WTC11 (cell line): ENCODE data around the gene ALK. TPM values are rescaled to one million over a fixed set of nuclear protein-coding genes. Genes with fewer than 3 reads are reported as not detected.

Experiments used
- ATAC-seq: fragments of 200-7000 bp; cut with Tn5 transposase; 2 replicates; pipeline ENCODE4 v1.10.0; 2021; ENCODE audit warnings: mild to moderate bottlenecking, moderate library complexity
- CTCF ChIA-PET: fragments of 300-600 bp; sonication (Branson Sonifier 250); formaldehyde crosslinking; loops from one replicate; lab custom pipeline; 2021; ENCODE audit warnings: antibody characterized with exemption; lab: Charles Lee
- POLR2A ChIA-PET: fragments of 350-600 bp; sonication (Branson Sonifier 250); formaldehyde crosslinking; loops from one replicate; lab custom pipeline; 2021; ENCODE audit warnings: antibody characterized with exemption; lab: Charles Lee
- DNase-seq: peaks from one replicate; pipeline ENCODE4 v3.0.0; 2021; ENCODE audit warnings: low spot score
- H3K27ac Mint-ChIP-seq: 2 replicates; pipeline ENCODE4 v1.8.0; 2021; ENCODE audit warnings: mixed read lengths
- H3K27me3 Mint-ChIP-seq: 2 replicates; pipeline ENCODE4 v1.8.0; 2021; ENCODE audit warnings: low read depth, mild to moderate bottlenecking, moderate library complexity, mixed read lengths
- H3K36me3 Mint-ChIP-seq: 2 replicates; pipeline ENCODE4 v1.8.0; 2021; ENCODE audit warnings: mixed read lengths
- H3K4me1 Mint-ChIP-seq: 2 replicates; pipeline ENCODE4 v1.8.0; 2022; ENCODE audit warnings: mixed read lengths
- H3K4me3 Mint-ChIP-seq: 2 replicates; pipeline ENCODE4 v1.8.0; 2021; ENCODE audit warnings: mild to moderate bottlenecking, moderate library complexity, mixed read lengths
- H3K9me3 Mint-ChIP-seq: 2 replicates; pipeline ENCODE4 v1.8.0; 2021; ENCODE audit warnings: mixed read lengths
- CREB1 ChIP-seq: sonication (generic); formaldehyde crosslinking; IDR thresholded peaks from 2 replicates; pipeline ENCODE4 v1.8.0; 2023; ENCODE audit warnings: mild to moderate bottlenecking, missing genetic modification reagents
- CREM ChIP-seq: sonication (generic); formaldehyde crosslinking; IDR thresholded peaks from 2 replicates; pipeline ENCODE4 v1.8.1; 2022; ENCODE audit warnings: mild to moderate bottlenecking, missing genetic modification reagents, moderate library complexity
- GRHL2 ChIP-seq: fragments of 250-450 bp; sonication (Bioruptor Pico); IDR thresholded peaks from 2 replicates; pipeline ENCODE4 v1.8.0; 2022; ENCODE audit warnings: mild to moderate bottlenecking, moderate library complexity; ENCODE audit not compliant: insufficient replicate concordance, severe bottlenecking
- JAZF1 ChIP-seq: fragments of 250-450 bp; sonication (Bioruptor Pico); IDR thresholded peaks from 2 replicates; pipeline ENCODE4 v1.9.0; 2021; ENCODE audit warnings: moderate library complexity, mild to moderate bottlenecking, inconsistent platforms
- MXD4 ChIP-seq: fragments of 250-450 bp; sonication (Bioruptor Pico); IDR thresholded peaks from 2 replicates; pipeline ENCODE4 v1.8.0; 2021; ENCODE audit warnings: mild to moderate bottlenecking, moderate library complexity, borderline replicate concordance
- ZBTB21 ChIP-seq: sonication (generic); formaldehyde crosslinking; IDR thresholded peaks from 2 replicates; pipeline ENCODE4 v1.8.1; 2023; ENCODE audit warnings: mild to moderate bottlenecking, missing genetic modification reagents, borderline replicate concordance
- ZNF423 ChIP-seq: fragments of 250-450 bp; sonication (Bioruptor Pico); IDR thresholded peaks from 2 replicates; pipeline ENCODE4 v2.1.2; 2022; ENCODE audit warnings: mild to moderate bottlenecking, moderate library complexity
- ZNF671 ChIP-seq: fragments of 250-450 bp; sonication (Bioruptor Pico); IDR thresholded peaks from 2 replicates; pipeline ENCODE4 v1.8.0; 2021; ENCODE audit warnings: mild to moderate bottlenecking
- total RNA-seq: library from RNA; stranded (reverse); gene quantifications from 3 replicates; pipeline ENCODE4 v1.2.3, GENCODE V29; 2021
- TF ChIP-seq, protein P1 (sequence below): fragments of 250-450 bp; sonication (Bioruptor Pico); conservative IDR thresholded peaks from 2 replicates; pipeline ENCODE4 v1.9.0; 2021; ENCODE audit warnings: mild to moderate bottlenecking
- TF ChIP-seq, protein P2 (sequence below): sonication (generic); formaldehyde crosslinking; IDR thresholded peaks from 2 replicates; pipeline ENCODE4 v1.8.0; 2023; ENCODE audit warnings: missing genetic modification reagents, mild to moderate bottlenecking, borderline replicate concordance
- TF ChIP-seq, protein P3 (sequence below): fragments of 250-450 bp; sonication (Bioruptor Pico); IDR thresholded peaks from 2 replicates; pipeline ENCODE4 v1.9.0; 2021; ENCODE audit warnings: mild to moderate bottlenecking
- TF ChIP-seq, protein P4 (sequence below): sonication (generic); formaldehyde crosslinking; IDR thresholded peaks from 2 replicates; pipeline ENCODE4 v1.8.0; 2022; ENCODE audit warnings: mild to moderate bottlenecking, missing genetic modification reagents
- TF ChIP-seq, protein P5 (sequence below): sonication (generic); formaldehyde crosslinking; IDR thresholded peaks from 2 replicates; pipeline ENCODE4 v1.8.0; 2022; ENCODE audit warnings: mild to moderate bottlenecking, missing genetic modification reagents
- TF ChIP-seq, protein P6 (sequence below): sonication (generic); formaldehyde crosslinking; IDR thresholded peaks from 2 replicates; pipeline ENCODE4 v1.8.0; 2023; ENCODE audit warnings: missing genetic modification reagents

Gene ALK
- total RNA-seq, 1 experiment from 2014 or later = not detected

DNA sequence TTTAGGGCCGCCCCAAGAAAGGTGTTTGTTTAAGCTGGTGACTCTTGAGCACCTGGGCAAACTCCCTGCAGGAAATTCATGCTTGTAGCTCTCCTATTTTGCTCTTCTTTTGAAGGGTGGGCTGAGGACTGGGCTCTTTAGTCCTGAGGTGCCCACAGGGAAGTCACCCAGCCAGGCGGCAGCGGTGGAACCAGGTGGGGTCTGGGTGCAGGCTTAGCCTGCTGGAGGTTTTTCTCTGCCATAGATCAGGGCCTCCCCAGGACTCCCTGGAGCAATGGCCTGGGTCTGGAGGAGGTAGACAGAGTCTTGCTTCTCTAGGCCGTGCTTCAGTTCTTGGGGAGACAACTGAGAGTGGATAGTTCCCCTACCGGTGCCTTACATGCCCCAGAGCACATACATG lies 706.3 kb downstream of the ALK start (continued):
- TF ChIP-seq, protein P1, sequence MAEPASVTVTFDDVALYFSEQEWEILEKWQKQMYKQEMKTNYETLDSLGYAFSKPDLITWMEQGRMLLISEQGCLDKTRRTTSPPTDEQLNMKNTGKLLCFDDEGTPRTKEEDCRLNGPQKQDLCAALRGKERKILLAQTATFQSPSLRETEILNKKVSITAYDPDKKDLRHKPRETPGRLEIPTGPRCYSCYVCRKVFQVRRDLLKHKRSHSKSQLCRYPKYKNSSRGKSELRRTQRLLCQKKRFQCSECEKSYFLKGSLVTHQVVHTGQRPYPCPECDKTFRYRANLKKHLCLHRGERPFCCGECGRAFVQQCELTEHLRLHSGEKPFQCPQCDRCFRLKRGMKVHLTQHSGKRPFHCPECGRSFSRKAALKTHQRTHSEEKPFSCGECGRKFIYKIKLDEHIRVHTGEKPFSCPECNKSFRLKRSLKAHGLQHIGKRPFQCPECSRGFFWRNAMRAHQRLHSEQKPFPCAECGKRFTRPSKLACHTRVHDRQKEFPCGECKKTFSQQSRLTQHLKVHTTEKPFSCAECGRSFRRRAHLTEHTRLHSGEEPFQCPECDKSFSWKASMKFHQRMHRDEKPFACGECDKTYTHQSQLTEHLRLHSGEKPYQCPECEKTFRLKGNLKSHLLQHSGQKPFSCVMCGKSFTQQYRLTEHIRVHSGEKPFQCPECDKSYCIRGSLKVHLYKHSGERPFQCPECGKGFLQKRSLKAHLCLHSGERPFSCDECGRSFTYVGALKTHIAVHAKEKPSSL = no peak
- TF ChIP-seq, protein P2, sequence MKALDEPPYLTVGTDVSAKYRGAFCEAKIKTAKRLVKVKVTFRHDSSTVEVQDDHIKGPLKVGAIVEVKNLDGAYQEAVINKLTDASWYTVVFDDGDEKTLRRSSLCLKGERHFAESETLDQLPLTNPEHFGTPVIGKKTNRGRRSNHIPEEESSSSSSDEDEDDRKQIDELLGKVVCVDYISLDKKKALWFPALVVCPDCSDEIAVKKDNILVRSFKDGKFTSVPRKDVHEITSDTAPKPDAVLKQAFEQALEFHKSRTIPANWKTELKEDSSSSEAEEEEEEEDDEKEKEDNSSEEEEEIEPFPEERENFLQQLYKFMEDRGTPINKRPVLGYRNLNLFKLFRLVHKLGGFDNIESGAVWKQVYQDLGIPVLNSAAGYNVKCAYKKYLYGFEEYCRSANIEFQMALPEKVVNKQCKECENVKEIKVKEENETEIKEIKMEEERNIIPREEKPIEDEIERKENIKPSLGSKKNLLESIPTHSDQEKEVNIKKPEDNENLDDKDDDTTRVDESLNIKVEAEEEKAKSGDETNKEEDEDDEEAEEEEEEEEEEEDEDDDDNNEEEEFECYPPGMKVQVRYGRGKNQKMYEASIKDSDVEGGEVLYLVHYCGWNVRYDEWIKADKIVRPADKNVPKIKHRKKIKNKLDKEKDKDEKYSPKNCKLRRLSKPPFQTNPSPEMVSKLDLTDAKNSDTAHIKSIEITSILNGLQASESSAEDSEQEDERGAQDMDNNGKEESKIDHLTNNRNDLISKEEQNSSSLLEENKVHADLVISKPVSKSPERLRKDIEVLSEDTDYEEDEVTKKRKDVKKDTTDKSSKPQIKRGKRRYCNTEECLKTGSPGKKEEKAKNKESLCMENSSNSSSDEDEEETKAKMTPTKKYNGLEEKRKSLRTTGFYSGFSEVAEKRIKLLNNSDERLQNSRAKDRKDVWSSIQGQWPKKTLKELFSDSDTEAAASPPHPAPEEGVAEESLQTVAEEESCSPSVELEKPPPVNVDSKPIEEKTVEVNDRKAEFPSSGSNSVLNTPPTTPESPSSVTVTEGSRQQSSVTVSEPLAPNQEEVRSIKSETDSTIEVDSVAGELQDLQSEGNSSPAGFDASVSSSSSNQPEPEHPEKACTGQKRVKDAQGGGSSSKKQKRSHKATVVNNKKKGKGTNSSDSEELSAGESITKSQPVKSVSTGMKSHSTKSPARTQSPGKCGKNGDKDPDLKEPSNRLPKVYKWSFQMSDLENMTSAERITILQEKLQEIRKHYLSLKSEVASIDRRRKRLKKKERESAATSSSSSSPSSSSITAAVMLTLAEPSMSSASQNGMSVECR (CRISPR knock-in tag) = no peak
- TF ChIP-seq MXD4 (CRISPR knock-in tag) = no peak
- no peak for TF ChIP-seq GRHL2 (CRISPR knock-in tag)

DNA sequence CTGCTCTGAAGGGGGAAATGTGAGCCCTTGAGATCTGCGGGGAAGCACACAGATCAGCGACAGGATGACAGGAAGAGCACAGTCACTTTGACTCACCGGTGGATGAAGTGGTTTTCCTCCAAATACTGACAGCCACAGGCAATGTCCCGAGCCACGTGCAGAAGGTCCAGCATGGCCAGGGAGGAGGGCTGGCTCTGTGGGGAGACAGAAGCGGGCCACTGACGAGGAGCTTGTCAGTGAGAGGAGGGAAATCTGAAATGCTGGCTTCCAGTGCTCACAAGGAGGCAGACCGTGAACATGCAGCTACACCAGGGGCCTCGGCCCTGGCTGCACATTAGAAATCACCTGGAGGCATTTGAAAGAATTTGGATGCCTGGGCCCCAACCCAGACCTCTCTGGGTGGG lies 707.5 kb downstream of the ALK start:
- no peak overlapping the region for H3K27ac Mint-ChIP-seq
- ChIA-PET POLR2A (no interaction called here), CTCF (interaction anchor here (0.7 kb wide), 2 partner anchors 25 to 95 kb away, joined by 3 to 4 read pairs; no protein-coding TSS in a partner anchor)
- TF ChIP-seq ZNF423 (CRISPR knock-in tag) (no peak), CREM (CRISPR knock-in tag) (no peak), ZNF671 (CRISPR knock-in tag) (no peak), JAZF1 (CRISPR knock-in tag) (no peak), CREB1 (CRISPR knock-in tag) (no peak), ZBTB21 (CRISPR knock-in tag) (no peak)
- TF ChIP-seq, protein P3, sequence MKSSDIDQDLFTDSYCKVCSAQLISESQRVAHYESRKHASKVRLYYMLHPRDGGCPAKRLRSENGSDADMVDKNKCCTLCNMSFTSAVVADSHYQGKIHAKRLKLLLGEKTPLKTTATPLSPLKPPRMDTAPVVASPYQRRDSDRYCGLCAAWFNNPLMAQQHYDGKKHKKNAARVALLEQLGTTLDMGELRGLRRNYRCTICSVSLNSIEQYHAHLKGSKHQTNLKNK (CRISPR knock-in tag) = no peak
- TF ChIP-seq, protein P4, sequence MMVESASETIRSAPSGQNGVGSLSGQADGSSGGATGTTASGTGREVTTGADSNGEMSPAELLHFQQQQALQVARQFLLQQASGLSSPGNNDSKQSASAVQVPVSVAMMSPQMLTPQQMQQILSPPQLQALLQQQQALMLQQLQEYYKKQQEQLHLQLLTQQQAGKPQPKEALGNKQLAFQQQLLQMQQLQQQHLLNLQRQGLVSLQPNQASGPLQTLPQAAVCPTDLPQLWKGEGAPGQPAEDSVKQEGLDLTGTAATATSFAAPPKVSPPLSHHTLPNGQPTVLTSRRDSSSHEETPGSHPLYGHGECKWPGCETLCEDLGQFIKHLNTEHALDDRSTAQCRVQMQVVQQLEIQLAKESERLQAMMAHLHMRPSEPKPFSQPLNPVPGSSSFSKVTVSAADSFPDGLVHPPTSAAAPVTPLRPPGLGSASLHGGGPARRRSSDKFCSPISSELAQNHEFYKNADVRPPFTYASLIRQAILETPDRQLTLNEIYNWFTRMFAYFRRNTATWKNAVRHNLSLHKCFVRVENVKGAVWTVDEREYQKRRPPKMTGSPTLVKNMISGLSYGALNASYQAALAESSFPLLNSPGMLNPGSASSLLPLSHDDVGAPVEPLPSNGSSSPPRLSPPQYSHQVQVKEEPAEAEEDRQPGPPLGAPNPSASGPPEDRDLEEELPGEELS (CRISPR knock-in tag) = no peak
- TF ChIP-seq, protein P5, sequence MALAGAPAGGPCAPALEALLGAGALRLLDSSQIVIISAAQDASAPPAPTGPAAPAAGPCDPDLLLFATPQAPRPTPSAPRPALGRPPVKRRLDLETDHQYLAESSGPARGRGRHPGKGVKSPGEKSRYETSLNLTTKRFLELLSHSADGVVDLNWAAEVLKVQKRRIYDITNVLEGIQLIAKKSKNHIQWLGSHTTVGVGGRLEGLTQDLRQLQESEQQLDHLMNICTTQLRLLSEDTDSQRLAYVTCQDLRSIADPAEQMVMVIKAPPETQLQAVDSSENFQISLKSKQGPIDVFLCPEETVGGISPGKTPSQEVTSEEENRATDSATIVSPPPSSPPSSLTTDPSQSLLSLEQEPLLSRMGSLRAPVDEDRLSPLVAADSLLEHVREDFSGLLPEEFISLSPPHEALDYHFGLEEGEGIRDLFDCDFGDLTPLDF (CRISPR knock-in tag) = no peak
- TF ChIP-seq, protein P6, sequence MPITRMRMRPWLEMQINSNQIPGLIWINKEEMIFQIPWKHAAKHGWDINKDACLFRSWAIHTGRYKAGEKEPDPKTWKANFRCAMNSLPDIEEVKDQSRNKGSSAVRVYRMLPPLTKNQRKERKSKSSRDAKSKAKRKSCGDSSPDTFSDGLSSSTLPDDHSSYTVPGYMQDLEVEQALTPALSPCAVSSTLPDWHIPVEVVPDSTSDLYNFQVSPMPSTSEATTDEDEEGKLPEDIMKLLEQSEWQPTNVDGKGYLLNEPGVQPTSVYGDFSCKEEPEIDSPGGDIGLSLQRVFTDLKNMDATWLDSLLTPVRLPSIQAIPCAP (CRISPR knock-in tag) = no peak
- no peak for DNase-seq
- H3K4me3 Mint-ChIP-seq = no peak overlapping the region
- H3K4me1 Mint-ChIP-seq = peaks cover 17% of the 10 kb centered on the region
- H3K36me3 Mint-ChIP-seq = no peaks in the 10 kb centered on the region
- H3K27me3 Mint-ChIP-seq = no peaks in the 10 kb centered on the region
- H3K9me3 Mint-ChIP-seq = no peaks in the 10 kb centered on the region
- ATAC-seq = no peak; the same call in 1 of the 2 replicates
